22Rv1 (cell line): Measurements from ENCODE around the gene VPS72.

ENCODE experiments used
- CTCF ChIP-seq: fragments of 450-650 bp; IDR thresholded peaks from 2 replicates; pipeline ENCODE4 v1.5.1; 2017; ENCODE audit warnings: mild to moderate bottlenecking
- ZFX ChIP-seq: fragments of 450-650 bp; IDR thresholded peaks from 2 replicates; pipeline ENCODE4 v1.6.1; 2017; ENCODE audit warnings: antibody characterized with exemption, borderline replicate concordance

GRCh38 chr1:151158326-151158725 is 31.7 kb downstream of the VPS72 start:
- TF ChIP-seq CTCF = no peak
- TF ChIP-seq ZFX = no peak
